Gastrocnemius medialis (tissue), 4 donors: ENCODE results near the gene MED16.

ENCODE experiments used
- CTCF ChIP-seq, 5 experiments: fragments of 450-650 bp in 3 of 5; fragments of 200-600 bp in 2 of 5; sonication (generic) in 2 of 5; IDR thresholded peaks in 4 of 5; conservative IDR thresholded peaks in 1 of 5; 1 replicate in 4 of 5; 2 replicates in 1 of 5; pipeline ENCODE4 v1.5.1; 2016 to 2019; ENCODE audit warnings: antibody characterized with exemption in 5 of 5, mild to moderate bottlenecking in 3 of 5, moderate library complexity in 3 of 5
- POLR2A ChIP-seq, 2 donors: fragments of 450-650 bp; IDR thresholded peaks; one replicate each; pipeline ENCODE4 v1.6.1; 2017; ENCODE audit warnings: antibody characterized with exemption in 2 of 2, mild to moderate bottlenecking in 2 of 2, moderate library complexity in 2 of 2

- TF ChIP-seq CTCF (IDR thresholded peaks at IDR 0.05 in 4 of 5, conservative IDR thresholded peaks at IDR 0.05 in 1 of 5), result no peak
- no peak for TF ChIP-seq POLR2A (IDR thresholded peaks at IDR 0.05)
Observed at GRCh38 chr19:835210-835810, 57.7 kb downstream of the MED16 start.
